H9 (cell line): Measurements from ENCODE around the gene EPAS1. TPM values are rescaled to one million over a fixed set of nuclear protein-coding genes. Genes with fewer than 3 reads are reported as not detected.

ENCODE experiments used
- DNase-seq: peaks from one replicate; pipeline ENCODE4 v3.0.0-alpha.2; 2017
- H2AFZ ChIP-seq: one replicate; pipeline ENCODE4 v1.6.1; 2013; ENCODE audit warnings: mild to moderate bottlenecking, low read length, control low read depth, moderate library complexity
- H2AK5ac ChIP-seq: 2 replicates; pipeline ENCODE4 v1.6.1; 2013; ENCODE audit warnings: low read length, control low read depth, mixed read lengths; ENCODE audit not compliant: insufficient read length
- H2BK120ac ChIP-seq: one replicate; pipeline ENCODE4 v1.6.1; 2013; ENCODE audit warnings: low read depth, mild to moderate bottlenecking, low read length, control low read depth, inconsistent platforms; ENCODE audit not compliant: poor library complexity, severe bottlenecking
- H2BK12ac ChIP-seq: 2 replicates; pipeline ENCODE4 v1.6.1; 2013; ENCODE audit warnings: low read length, control low read depth, mixed read lengths, low read depth; ENCODE audit not compliant: insufficient read length
- H2BK15ac ChIP-seq: 2 replicates; pipeline ENCODE4 v1.6.1; 2013; ENCODE audit warnings: low read depth, low read length, control low read depth
- H2BK20ac ChIP-seq: one replicate; pipeline ENCODE4 v1.6.1; 2013; ENCODE audit warnings: low read depth, mild to moderate bottlenecking, low read length, control low read depth, inconsistent platforms; ENCODE audit not compliant: poor library complexity, severe bottlenecking
- H2BK5ac ChIP-seq: 2 replicates; pipeline ENCODE4 v1.6.1; 2013; ENCODE audit warnings: low read length, control low read depth, mixed read lengths; ENCODE audit not compliant: insufficient read length
- H3K14ac ChIP-seq: 2 replicates; pipeline ENCODE4 v1.6.1; 2013; ENCODE audit warnings: low read length, control low read depth; ENCODE audit not compliant: insufficient read depth
- H3K18ac ChIP-seq: 2 replicates; pipeline ENCODE4 v1.6.1; 2013; ENCODE audit warnings: low read depth, mild to moderate bottlenecking, mixed read lengths, low read length, control low read depth; ENCODE audit not compliant: insufficient read length
- H3K23ac ChIP-seq: 2 replicates; pipeline ENCODE4 v1.6.1; 2013; ENCODE audit warnings: low read length, control low read depth, mixed read lengths, low read depth; ENCODE audit not compliant: insufficient read length
- H3K23me2 ChIP-seq: 2 replicates; pipeline ENCODE4 v1.6.1; 2013; ENCODE audit warnings: low read depth, mild to moderate bottlenecking, mixed read lengths, low read length, control low read depth; ENCODE audit not compliant: insufficient read length, poor library complexity, severe bottlenecking
- H3K27ac ChIP-seq: 2 replicates; pipeline ENCODE4 v1.5.1; 2013; ENCODE audit warnings: low read length, control low read depth, mixed read lengths, low read depth; ENCODE audit not compliant: insufficient read length
- H3K27me3 ChIP-seq: 2 replicates; pipeline ENCODE4 v1.6.1; 2013; ENCODE audit warnings: low read length, control low read depth, inconsistent platforms; ENCODE audit not compliant: insufficient read depth
- H3K4ac ChIP-seq: 2 replicates; pipeline ENCODE4 v1.6.1; 2013; ENCODE audit warnings: low read depth, mild to moderate bottlenecking, control low read depth, inconsistent platforms, low read length, moderate library complexity
- H3K4me1 ChIP-seq: 2 replicates; pipeline ENCODE4 v1.6.1; 2013; ENCODE audit warnings: low read length, control low read depth, inconsistent platforms; ENCODE audit not compliant: insufficient read depth
- H3K4me2 ChIP-seq: 2 replicates; pipeline ENCODE4 v1.6.1; 2013; ENCODE audit warnings: low read length, control low read depth, mixed read lengths; ENCODE audit not compliant: insufficient read length, insufficient read depth
- H3K56ac ChIP-seq: 2 replicates; pipeline ENCODE4 v1.6.1; 2013; ENCODE audit warnings: low read depth, mild to moderate bottlenecking, mixed read lengths, low read length, control low read depth; ENCODE audit not compliant: insufficient read length
- H3K79me1 ChIP-seq: 2 replicates; pipeline ENCODE4 v1.6.1; 2013; ENCODE audit warnings: low read depth, mild to moderate bottlenecking, moderate library complexity, low read length, control low read depth, inconsistent platforms; ENCODE audit not compliant: insufficient read depth, poor library complexity, severe bottlenecking
- H3K79me2 ChIP-seq: 2 replicates; pipeline ENCODE4 v1.6.1; 2013; ENCODE audit warnings: low read length, control low read depth, inconsistent platforms; ENCODE audit not compliant: insufficient read depth
- H3K9ac ChIP-seq: 2 replicates; pipeline ENCODE4 v1.6.1; 2013; ENCODE audit warnings: low read length, control low read depth, mixed read lengths; ENCODE audit not compliant: insufficient read length; ENCODE audit errors: extremely low read depth
- H3K9me3 ChIP-seq: one replicate; pipeline ENCODE4 v1.6.1; 2013; ENCODE audit warnings: low read depth, low read length, inconsistent platforms; ENCODE audit not compliant: control insufficient read depth
- H3T11ph ChIP-seq: one replicate; pipeline ENCODE4 v1.6.1; 2013; ENCODE audit warnings: mild to moderate bottlenecking, low read length, control low read depth, inconsistent platforms
- H4K20me1 ChIP-seq: one replicate; pipeline ENCODE4 v1.6.1; 2013; ENCODE audit not compliant: control insufficient read depth, insufficient read length, insufficient read depth
- H4K5ac ChIP-seq: 2 replicates; pipeline ENCODE4 v1.6.1; 2013; ENCODE audit warnings: low read depth, mild to moderate bottlenecking, mixed read lengths, low read length, control low read depth; ENCODE audit not compliant: insufficient read length
- H4K8ac ChIP-seq: replicated peaks from 2 replicates; pipeline ENCODE4 v1.6.1; 2013; ENCODE audit warnings: low read length, control low read depth, mixed read lengths, low read depth; ENCODE audit not compliant: insufficient read length
- H4K91ac ChIP-seq: 2 replicates; pipeline ENCODE4 v1.6.1; 2013; ENCODE audit warnings: low read depth, mild to moderate bottlenecking, moderate library complexity, mixed read lengths, low read length, control low read depth; ENCODE audit not compliant: insufficient read length
- H3K27ac Mint-ChIP-seq, 3 experiments: 2 replicates in 2 of 3; 3 replicates in 1 of 3; pipeline ENCODE4 v1.8.0; 2020 to 2021; ENCODE audit warnings: mixed read lengths in 3 of 3, mild to moderate bottlenecking in 1 of 3, moderate library complexity in 1 of 3
- H3K27me3 Mint-ChIP-seq: 2 replicates; pipeline ENCODE4 v1.8.0; 2021; ENCODE audit warnings: low read depth, mild to moderate bottlenecking, moderate library complexity, mixed read lengths
- H3K36me3 Mint-ChIP-seq, 3 experiments: 2 replicates in 2 of 3; 3 replicates in 1 of 3; pipeline ENCODE4 v1.8.0; 2020 to 2021; ENCODE audit warnings: low read depth in 3 of 3, mixed read lengths in 3 of 3; ENCODE audit not compliant: insufficient read depth in 1 of 3
- H3K4me1 Mint-ChIP-seq, 2 experiments: 2 replicates each; pipeline ENCODE4 v1.8.0; 2020; ENCODE audit warnings: mixed read lengths in 2 of 2
- H3K4me3 Mint-ChIP-seq, 2 experiments: 2 replicates in 1 of 2; 3 replicates in 1 of 2; pipeline ENCODE4 v1.8.0; 2020 to 2021; ENCODE audit warnings: mild to moderate bottlenecking in 2 of 2, mixed read lengths in 2 of 2, moderate library complexity in 1 of 2
- H3K9me3 Mint-ChIP-seq, 2 experiments: 2 replicates in 1 of 2; 3 replicates in 1 of 2; pipeline ENCODE4 v1.8.0; 2020; ENCODE audit warnings: mild to moderate bottlenecking in 2 of 2, mixed read lengths in 2 of 2, moderate library complexity in 1 of 2
- WGBS: extraction: QIAGEN DNeasy Blood & Tissue Kit; methylation state at CpG from one replicate; pipeline ENCODE4 v1.1.7; 2013; ENCODE audit warnings: missing lambda C conversion rate, low lambda C conversion rate, mixed read lengths; ENCODE audit not compliant: insufficient read length; ENCODE audit errors: extremely low coverage; 5-methylcytosine and 5-hydroxymethylcytosine counted together
- total RNA-seq: library from RNA; stranded (reverse); gene quantifications from 2 replicates; pipeline ENCODE4 v1.2.1, GENCODE V29; 2021
- TF ChIP-seq, protein P1 (sequence below): fragments of 200-600 bp; sonication (generic); conservative IDR thresholded peaks from 3 replicates; pipeline ENCODE4 v1.8.0; 2021; ENCODE audit warnings: antibody characterized with exemption, mild to moderate bottlenecking

The EPAS1 gene
- total RNA-seq, 1 experiment from 2014 or later = 1.1 TPM

DNA sequence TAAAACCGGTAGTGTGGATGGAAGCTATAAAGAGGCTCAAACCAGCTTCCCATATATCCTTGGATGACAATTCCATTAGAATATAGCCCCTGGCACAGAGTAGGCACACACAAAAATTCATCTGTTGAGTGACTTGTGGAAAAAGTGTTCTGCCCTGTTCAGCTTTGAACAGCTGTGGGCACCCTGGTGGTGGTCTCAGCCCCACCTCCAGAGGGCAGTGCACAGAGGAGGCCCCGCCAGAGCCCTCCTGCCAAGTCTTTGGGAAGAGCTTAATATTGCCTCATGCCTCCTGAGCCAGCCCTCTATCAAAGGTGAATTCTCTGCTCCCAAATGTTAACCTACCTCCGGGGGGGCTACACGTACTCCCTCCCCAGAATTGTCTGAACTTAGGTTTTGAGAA is 30.4 kb downstream of the EPAS1 start:
- Histone ChIP-seq H3K79me2 (no peaks in the 10 kb centered on the region), H4K5ac (no peak overlapping the region), H4K8ac (no peak overlapping the region), H2AK5ac (no peak overlapping the region), H3K4me2 (no peak overlapping the region), H2BK20ac (no peak overlapping the region), H3K9ac (no peak overlapping the region), H3K27ac (no peak overlapping the region), H2BK5ac (no peak overlapping the region), H3K18ac (no peak overlapping the region), H3K9me3 (no peaks in the 10 kb centered on the region), H3K23me2 (no peaks in the 10 kb centered on the region), H2BK15ac (no peak overlapping the region), H3K14ac (no peak overlapping the region), H3T11ph (no peak overlapping the region), H3K56ac (no peak overlapping the region), H4K91ac (no peak overlapping the region), H3K4me1 (no peaks in the 10 kb centered on the region), H3K4ac (no peak overlapping the region), H3K23ac (no peak overlapping the region), H2BK120ac (no peak overlapping the region), H2AFZ (no peak overlapping the region), H3K79me1 (no peaks in the 10 kb centered on the region), H4K20me1 (no peaks in the 10 kb centered on the region), H3K27me3 (0 out of 2 replicates have a peak, but pooled peaks cover 3% of the 10 kb centered on the region), H2BK12ac (no peak overlapping the region)
- TF ChIP-seq, protein P1, sequence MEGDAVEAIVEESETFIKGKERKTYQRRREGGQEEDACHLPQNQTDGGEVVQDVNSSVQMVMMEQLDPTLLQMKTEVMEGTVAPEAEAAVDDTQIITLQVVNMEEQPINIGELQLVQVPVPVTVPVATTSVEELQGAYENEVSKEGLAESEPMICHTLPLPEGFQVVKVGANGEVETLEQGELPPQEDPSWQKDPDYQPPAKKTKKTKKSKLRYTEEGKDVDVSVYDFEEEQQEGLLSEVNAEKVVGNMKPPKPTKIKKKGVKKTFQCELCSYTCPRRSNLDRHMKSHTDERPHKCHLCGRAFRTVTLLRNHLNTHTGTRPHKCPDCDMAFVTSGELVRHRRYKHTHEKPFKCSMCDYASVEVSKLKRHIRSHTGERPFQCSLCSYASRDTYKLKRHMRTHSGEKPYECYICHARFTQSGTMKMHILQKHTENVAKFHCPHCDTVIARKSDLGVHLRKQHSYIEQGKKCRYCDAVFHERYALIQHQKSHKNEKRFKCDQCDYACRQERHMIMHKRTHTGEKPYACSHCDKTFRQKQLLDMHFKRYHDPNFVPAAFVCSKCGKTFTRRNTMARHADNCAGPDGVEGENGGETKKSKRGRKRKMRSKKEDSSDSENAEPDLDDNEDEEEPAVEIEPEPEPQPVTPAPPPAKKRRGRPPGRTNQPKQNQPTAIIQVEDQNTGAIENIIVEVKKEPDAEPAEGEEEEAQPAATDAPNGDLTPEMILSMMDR = peak; percentile 63
- no peaks in the 10 kb centered on the region for H3K9me3 Mint-ChIP-seq
- H3K36me3 Mint-ChIP-seq = no peaks in the 10 kb centered on the region
- H3K4me1 Mint-ChIP-seq = peaks cover 9 to 18% of the 10 kb centered on the region in 2 experiments
- no peak overlapping the region for H3K27ac Mint-ChIP-seq
- WGBS = no CpG with 5 or more reads among the region's 4 CpGs
- H3K27me3 Mint-ChIP-seq = peaks cover 2% of the 10 kb centered on the region
- no peak overlapping the region for H3K4me3 Mint-ChIP-seq
- DNase-seq = no peak
